GM23338 (cell line): ENCODE measurements around the gene EED. TPM values are rescaled to one million over a fixed set of nuclear protein-coding genes. Genes with fewer than 3 reads are reported as not detected.

ENCODE experiments used
- ATAC-seq: fragments of 200-7000 bp; cut with Tn5 transposase; 3 replicates; pipeline ENCODE4 v1.9.1; 2020
- DNase-seq: peaks from one replicate; pipeline ENCODE4 v3.0.0-alpha.2; 2015; ENCODE audit warnings: low spot score
- H2AFZ ChIP-seq: fragments of 200-600 bp; sonication (generic); 2 replicates; pipeline ENCODE4 v1.8.0; 2016; ENCODE audit warnings: antibody characterized with exemption, mild to moderate bottlenecking, moderate library complexity
- H3F3A ChIP-seq: fragments of 200-600 bp; sonication (generic); replicated peaks from 2 replicates; pipeline ENCODE4 v1.8.0; 2017; ENCODE audit warnings: antibody characterized with exemption, mixed run types, low read depth
- H3K27ac ChIP-seq: fragments of 200-600 bp; sonication (generic); 2 replicates; pipeline ENCODE4 v1.6.1; 2016; ENCODE audit warnings: low read depth
- H3K27me3 ChIP-seq: fragments of 200-600 bp; sonication (generic); 2 replicates; pipeline ENCODE4 v1.8.0; 2016; ENCODE audit warnings: mild to moderate bottlenecking, mixed run types, moderate library complexity; ENCODE audit not compliant: insufficient read depth
- H3K36me3 ChIP-seq: fragments of 200-600 bp; sonication (generic); 2 replicates; pipeline ENCODE4 v1.8.0; 2016; ENCODE audit warnings: mild to moderate bottlenecking; ENCODE audit not compliant: insufficient read depth
- H3K4me1 ChIP-seq: fragments of 200-600 bp; sonication (generic); 2 replicates; pipeline ENCODE4 v1.8.0; 2016; ENCODE audit warnings: mild to moderate bottlenecking, moderate library complexity; ENCODE audit not compliant: insufficient read depth
- H3K4me2 ChIP-seq: fragments of 200-600 bp; sonication (generic); 2 replicates; pipeline ENCODE4 v1.7.1; 2017; ENCODE audit warnings: mixed run types
- H3K4me3 ChIP-seq: fragments of 200-600 bp; sonication (generic); 2 replicates; pipeline ENCODE4 v1.6.1; 2016; ENCODE audit warnings: mixed run types
- H3K79me2 ChIP-seq: fragments of 200-600 bp; sonication (generic); replicated peaks from 2 replicates; pipeline ENCODE4 v1.8.0; 2017; ENCODE audit warnings: mild to moderate bottlenecking; ENCODE audit not compliant: insufficient read depth
- H3K9me2 ChIP-seq: fragments of 200-600 bp; sonication (generic); 2 replicates; pipeline ENCODE4 v1.8.0; 2017; ENCODE audit not compliant: insufficient read depth
- H4K20me1 ChIP-seq: fragments of 200-600 bp; sonication (generic); replicated peaks from 2 replicates; pipeline ENCODE4 v1.8.0; 2017; ENCODE audit warnings: mild to moderate bottlenecking; ENCODE audit not compliant: insufficient read depth
- H3K27ac Mint-ChIP-seq: 2 replicates; pipeline ENCODE4 v1.8.0; 2020; ENCODE audit warnings: inconsistent platforms, mild to moderate bottlenecking, moderate library complexity, mixed read lengths
- H3K27me3 Mint-ChIP-seq: 3 replicates; pipeline ENCODE4 v1.8.0; 2022; ENCODE audit warnings: low read depth, mild to moderate bottlenecking, moderate library complexity, mixed read lengths, inconsistent platforms; ENCODE audit not compliant: insufficient read depth, poor library complexity
- H3K36me3 Mint-ChIP-seq: 3 replicates; pipeline ENCODE4 v1.8.0; 2021; ENCODE audit warnings: low read depth, mild to moderate bottlenecking, inconsistent platforms, moderate library complexity, mixed read lengths
- H3K4me1 Mint-ChIP-seq: 3 replicates; pipeline ENCODE4 v1.8.0; 2020; ENCODE audit warnings: mild to moderate bottlenecking, inconsistent platforms, mixed read lengths
- H3K4me3 Mint-ChIP-seq: 3 replicates; pipeline ENCODE4 v1.8.0; 2021; ENCODE audit warnings: moderate library complexity, mild to moderate bottlenecking, inconsistent platforms, mixed read lengths
- H3K9me3 Mint-ChIP-seq: 3 replicates; pipeline ENCODE4 v1.8.0; 2020; ENCODE audit warnings: moderate library complexity, mild to moderate bottlenecking, inconsistent platforms, mixed read lengths
- CTCF ChIP-seq, 2 experiments: fragments of 200-600 bp in 1 of 2; sonication (generic) in 1 of 2; conservative IDR thresholded peaks; 2 replicates each; pipeline versions ENCODE4 v1.5.1 to v1.6.1; 2016 to 2017; ENCODE audit warnings: antibody characterized with exemption in 2 of 2, low read depth in 2 of 2, mild to moderate bottlenecking in 2 of 2, moderate library complexity in 1 of 2
- ETS1 ChIP-seq: IDR thresholded peaks from 2 replicates; pipeline ENCODE4 v1.6.1; 2016; ENCODE audit warnings: antibody characterized with exemption
- NANOG ChIP-seq: IDR thresholded peaks from 2 replicates; pipeline ENCODE4 v1.6.1; 2016; ENCODE audit warnings: antibody characterized with exemption, borderline replicate concordance
- POLR2AphosphoS5 ChIP-seq: IDR thresholded peaks from 2 replicates; pipeline ENCODE4 v1.6.1; 2016; ENCODE audit warnings: antibody characterized with exemption, low read depth
- REST ChIP-seq: IDR thresholded peaks from one replicate; pipeline ENCODE4 v1.6.1; 2018; ENCODE audit warnings: antibody characterized with exemption; ENCODE audit not compliant: unreplicated experiment
- STAT1 ChIP-seq: IDR thresholded peaks from one replicate; pipeline ENCODE4 v1.6.1; 2016; ENCODE audit warnings: antibody characterized with exemption; ENCODE audit not compliant: unreplicated experiment
- ZNF331 ChIP-seq: fragments of 250-450 bp; sonication (Bioruptor Pico); IDR thresholded peaks from 2 replicates; pipeline ENCODE4 v1.5.0; 2020; ENCODE audit warnings: low read depth, mild to moderate bottlenecking, moderate library complexity
- ZNF462 ChIP-seq: fragments of 250-450 bp; sonication (Bioruptor Pico); IDR thresholded peaks from 2 replicates; pipeline ENCODE4 v1.5.0; 2020; ENCODE audit warnings: mild to moderate bottlenecking, moderate library complexity
- polyA plus RNA-seq: library from polyadenylated mRNA; unstranded; fragments of >200 nt; fragmentation: Nextera tagmentation; extraction: Ambion mirVana; gene quantifications from 2 replicates; pipeline ENCODE4 v1.2.1, GENCODE V29; 2016
- total RNA-seq: library from RNA; depleted of rRNA; stranded (reverse); fragments of >200 nt; shearing (Covaris generic); gene quantifications from 2 replicates; pipeline ENCODE4 v1.2.3, GENCODE V29; 2014

Gene EED
- total and polyA plus RNA-seq, 2 experiments from 2014 or later: 26.7 to 29.7 TPM

- Histone ChIP-seq H4K20me1 (no peaks in the 10 kb centered on the region), H3K4me2 (no peak overlapping the region), H3K4me3 (no peak overlapping the region), H3K36me3 (no peaks in the 10 kb centered on the region), H3K4me1 (peaks cover 17% of the 10 kb centered on the region), H3K9me2 (no peaks in the 10 kb centered on the region), H3F3A (no peaks in the 10 kb centered on the region), H3K79me2 (no peaks in the 10 kb centered on the region), H3K27me3 (no peaks in the 10 kb centered on the region), H2AFZ (peak overlapping the region; percentile 39; the same call in 1 of the 2 replicates), H3K27ac (no peak overlapping the region)
- DNase-seq: no peak
- no peak overlapping the region for H3K4me3 Mint-ChIP-seq
- peaks cover 12% of the 10 kb centered on the region for H3K4me1 Mint-ChIP-seq
- H3K36me3 Mint-ChIP-seq: no peaks in the 10 kb centered on the region
- H3K27me3 Mint-ChIP-seq: peaks cover 5% of the 10 kb centered on the region
- TF ChIP-seq ZNF331 (CRISPR knock-in tag) (no peak), ZNF462 (CRISPR knock-in tag) (no peak), ETS1 (no peak), NANOG (no peak), CTCF (conservative IDR thresholded peaks at IDR 0.05; ENCODE audit: low read depth in 2 of 2) (no peak), REST (no peak), STAT1 (no peak), POLR2AphosphoS5 (no peak)
- peaks cover 3% of the 10 kb centered on the region; the same call in 1 of the 3 replicates for H3K9me3 Mint-ChIP-seq
- no peak overlapping the region for H3K27ac Mint-ChIP-seq
- no peak for ATAC-seq
Observed at GRCh38 chr11:86230179-86230804, 14.3 kb upstream of the EED start.
